ENCODE data around the gene SCG5. TPM values are rescaled to one million over a fixed set of nuclear protein-coding genes. Genes with fewer than 3 reads are reported as not detected.

The SCG5 gene
- total RNA-seq, 1 experiment from 2014 or later: 23.9 TPM

GRCh38 chr15:32739522-32740063, 98.1 kb downstream of the SCG5 start:
- no peak overlapping the region for H3K56ac ChIP-seq (ENCODE audit: insufficient read length, low read depth, low read length)
- no peak overlapping the region for H4K91ac ChIP-seq (ENCODE audit: insufficient read length, low read depth, low read length)
- H4K20me1 ChIP-seq (ENCODE audit: control insufficient read depth, insufficient read depth, insufficient read length): no peaks in the 10 kb centered on the region
- no peak overlapping the region for H3T11ph ChIP-seq (ENCODE audit: low read length)
- peaks cover 5 to 7% of the 10 kb centered on the region in 2 experiments for H3K4me1 Mint-ChIP-seq
- H3K79me2 ChIP-seq (ENCODE audit: insufficient read depth, low read length): no peaks in the 10 kb centered on the region
- H3K27me3 ChIP-seq (ENCODE audit: insufficient read depth, low read length): no peaks in the 10 kb centered on the region
- no peaks in the 10 kb centered on the region for H3K79me1 ChIP-seq (ENCODE audit: insufficient read depth, low read depth, low read length, poor library complexity, severe bottlenecking)
- DNase-seq: no peak
- no peak overlapping the region for H3K4me2 ChIP-seq (ENCODE audit: insufficient read depth, insufficient read length, low read length)
- H3K9me3 Mint-ChIP-seq: peaks cover 3 to 7% of the 10 kb centered on the region in 2 experiments; a peak in 4 of 5 replicates
- no peak overlapping the region for H2BK120ac ChIP-seq (ENCODE audit: low read depth, low read length, poor library complexity, severe bottlenecking)
- H2BK12ac ChIP-seq (ENCODE audit: insufficient read length, low read depth, low read length): no peak overlapping the region
- H3K4me3 Mint-ChIP-seq: no peak overlapping the region
- no peaks in the 10 kb centered on the region for H3K9me3 ChIP-seq (ENCODE audit: control insufficient read depth, low read depth, low read length)
- peaks cover 2% of the 10 kb centered on the region for H3K27me3 Mint-ChIP-seq (ENCODE audit: low read depth)
- H3K27ac ChIP-seq (ENCODE audit: insufficient read length, low read depth, low read length): no peak overlapping the region
- no peak overlapping the region for H3K27ac Mint-ChIP-seq
- H3K36me3 Mint-ChIP-seq (ENCODE audit: insufficient read depth in 1 of 3, low read depth in 3 of 3): 0 out of 7 replicates have a peak, but pooled peaks cover 0 to 4% (median 0%) of the 10 kb centered on the region in 3 experiments
- H4K8ac ChIP-seq (replicated peaks; ENCODE audit: insufficient read length, low read depth, low read length): no peak overlapping the region
- no peak overlapping the region for H3K4ac ChIP-seq (ENCODE audit: low read depth, low read length)
- no peak overlapping the region for H2AFZ ChIP-seq (ENCODE audit: low read length)
- no peak overlapping the region for H2BK5ac ChIP-seq (ENCODE audit: insufficient read length, low read length)
- H3K18ac ChIP-seq (ENCODE audit: insufficient read length, low read depth, low read length): no peak overlapping the region
- no peak overlapping the region for H3K14ac ChIP-seq (ENCODE audit: insufficient read depth, low read length)
- no peak overlapping the region for H2BK15ac ChIP-seq (ENCODE audit: low read depth, low read length)
- H2AK5ac ChIP-seq (ENCODE audit: insufficient read length, low read length): no peak overlapping the region
- H2BK20ac ChIP-seq (ENCODE audit: low read depth, low read length, poor library complexity, severe bottlenecking): no peak overlapping the region
- H3K23ac ChIP-seq (ENCODE audit: insufficient read length, low read depth, low read length): no peak overlapping the region
- no peak overlapping the region for H3K9ac ChIP-seq (ENCODE audit: extremely low read depth, insufficient read length, low read length)
- H3K23me2 ChIP-seq (ENCODE audit: insufficient read length, low read depth, low read length, poor library complexity, severe bottlenecking): no peaks in the 10 kb centered on the region
- no peak for TF ChIP-seq CTCF (conservative IDR thresholded peaks at IDR 0.05)
- H3K4me1 ChIP-seq (ENCODE audit: insufficient read depth, low read length): no peaks in the 10 kb centered on the region
- no CpG with 5 or more reads among the region's 1 CpG for WGBS (ENCODE audit: extremely low coverage, insufficient read length, low lambda C conversion rate)
- no peak overlapping the region for H4K5ac ChIP-seq (ENCODE audit: insufficient read length, low read depth, low read length)

All from H9 (cell line).